ENCODE results near the gene SOBP.
"Not testable (repeated sequence)": the region's sequence is repeated elsewhere in the genome, so short reads cannot be mapped to it uniquely, and the experiment has no call there.

The SOBP gene

DNA sequence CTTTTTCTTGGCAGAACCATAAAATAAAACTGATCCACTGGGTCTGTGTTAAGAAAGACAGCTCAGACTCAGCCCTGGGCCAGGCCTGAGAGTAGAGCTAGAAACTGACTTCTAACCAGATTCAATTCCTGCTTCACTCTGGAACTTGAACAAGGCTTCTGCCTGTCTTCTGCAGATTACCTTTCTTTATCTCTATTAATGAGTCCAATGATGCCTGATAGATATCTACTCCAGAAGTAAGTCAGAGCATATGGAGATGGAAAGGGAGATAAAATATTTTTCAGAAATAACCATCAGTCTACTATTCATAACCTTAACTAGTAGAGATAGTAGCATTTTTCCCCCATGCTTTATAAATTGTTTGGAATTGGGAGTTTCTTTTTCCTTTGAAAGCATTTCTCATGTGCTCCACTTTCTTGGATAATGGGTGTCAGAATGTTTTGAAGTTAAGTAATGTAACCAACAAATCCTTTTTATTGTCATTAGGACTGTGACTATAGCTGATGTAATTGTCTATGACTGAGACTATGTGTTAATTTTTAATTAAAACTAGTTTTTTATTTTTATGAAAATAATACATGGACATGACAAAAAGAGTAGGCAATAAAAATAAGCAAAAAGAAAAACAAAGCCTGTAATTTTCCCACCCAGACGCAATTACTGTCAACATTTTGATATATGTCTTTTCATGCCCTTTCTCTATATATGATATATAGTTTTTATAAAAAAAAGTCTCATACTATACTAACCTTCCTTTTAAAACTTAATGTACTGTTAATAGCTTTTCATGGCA is 7.2 kb downstream of the SOBP start:
- no peak overlapping the region for H3K27ac ChIP-seq (ENCODE audit: low read depth, low read length)

DNA sequence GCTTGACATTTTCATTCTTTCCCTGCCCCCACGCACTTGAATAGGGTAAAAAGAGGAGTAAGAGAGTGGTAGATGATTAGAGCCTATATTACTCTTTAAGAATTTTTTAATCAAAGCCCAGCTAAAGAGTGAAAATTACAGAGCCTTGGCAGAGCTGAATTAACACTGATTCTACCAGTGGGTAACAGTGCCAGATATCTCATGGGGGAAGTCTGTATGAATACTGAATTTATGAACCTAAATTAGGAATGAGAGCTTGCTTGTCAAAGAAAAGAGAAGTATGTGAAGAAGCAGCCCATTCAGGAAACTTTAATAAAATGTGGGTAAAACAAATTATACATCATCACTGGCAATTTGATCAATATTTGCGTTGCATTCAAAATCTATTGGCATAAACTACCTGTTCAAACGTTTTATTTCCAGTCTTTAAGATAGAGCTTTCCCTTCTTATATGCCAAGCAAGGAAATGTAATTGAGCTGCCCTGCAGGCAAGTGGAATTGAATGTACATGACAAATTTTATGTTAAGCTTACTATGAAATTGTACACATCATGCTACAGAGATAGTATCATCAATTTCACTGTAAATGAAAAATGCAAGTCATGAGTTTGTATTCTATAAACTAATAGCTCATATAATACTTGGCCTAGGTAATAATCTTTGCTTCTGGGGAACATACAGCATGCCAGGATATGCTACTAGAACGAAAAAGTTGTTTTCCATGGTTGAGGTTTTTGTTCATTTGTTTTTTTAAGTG is 14.5 kb downstream of the SOBP start:
- Histone ChIP-seq H3K27ac (ENCODE audit: low read depth, low read length) (no peak overlapping the region), H3K4me1 (ENCODE audit: control insufficient read depth in 1 of 2, insufficient read depth in 2 of 2, low read length in 2 of 2) (no peaks in the 10 kb centered on the region), H3K27me3 (ENCODE audit: control insufficient read depth in 1 of 2, insufficient read depth in 2 of 2, low read length in 2 of 2) (no peaks in the 10 kb centered on the region), H3K9me3 (ENCODE audit: control insufficient read depth in 1 of 2, low read length in 2 of 2) (no peaks in the 10 kb centered on the region), H3K4me3 (ENCODE audit: low read depth in 1 of 2, low read length in 2 of 2) (no peak overlapping the region), H3K36me3 (ENCODE audit: control insufficient read depth in 1 of 2, insufficient read depth in 2 of 2, low read length in 2 of 2) (no peaks in the 10 kb centered on the region), H3K9ac (ENCODE audit: low read depth in 1 of 2, low read length in 2 of 2) (no peak overlapping the region)

More for the DNA sequence above, 7.2 kb downstream of the SOBP start:
- Histone ChIP-seq H3K9ac (ENCODE audit: low read depth in 1 of 2, low read length in 2 of 2) (no peak overlapping the region), H3K4me1 (ENCODE audit: control insufficient read depth in 1 of 2, insufficient read depth in 2 of 2, low read length in 2 of 2) (no peaks in the 10 kb centered on the region), H3K36me3 (ENCODE audit: control insufficient read depth in 1 of 2, insufficient read depth in 2 of 2, low read length in 2 of 2) (no peaks in the 10 kb centered on the region), H3K27me3 (ENCODE audit: control insufficient read depth in 1 of 2, insufficient read depth in 2 of 2, low read length in 2 of 2) (peaks cover 13 to 23% of the 10 kb centered on the region in 2 donors), H3K4me3 (ENCODE audit: low read depth in 1 of 2, low read length in 2 of 2) (no peak overlapping the region), H3K9me3 (ENCODE audit: control insufficient read depth in 1 of 2, low read length in 2 of 2) (no peaks in the 10 kb centered on the region)

DNA sequence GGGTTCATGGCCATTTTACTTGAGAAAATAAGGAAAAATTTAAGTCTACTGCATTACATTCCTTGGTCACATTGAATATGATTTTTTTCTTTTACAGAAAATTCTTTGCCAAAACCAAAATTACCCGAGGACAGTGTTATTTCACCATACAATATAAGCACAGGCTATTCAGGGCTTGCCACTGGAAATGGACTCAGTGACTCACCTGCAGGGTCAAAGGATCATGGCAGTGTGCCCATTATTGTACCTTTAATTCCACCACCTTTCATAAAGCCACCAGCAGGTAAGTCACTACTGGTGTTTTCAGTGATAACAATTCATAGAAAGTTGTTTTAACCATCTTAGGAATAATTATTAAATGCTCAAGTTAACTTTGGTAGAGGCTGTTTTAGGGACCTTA is 16.2 kb downstream of the SOBP start:
- Histone ChIP-seq H3K4me1 (ENCODE audit: control insufficient read depth in 1 of 2, insufficient read depth in 2 of 2, low read length in 2 of 2) (peaks cover 2 to 6% of the 10 kb centered on the region in 2 donors), H3K36me3 (ENCODE audit: control insufficient read depth in 1 of 2, insufficient read depth in 2 of 2, low read length in 2 of 2) (no peaks in the 10 kb centered on the region), H3K9ac (ENCODE audit: low read depth in 1 of 2, low read length in 2 of 2) (no peak overlapping the region), H3K27ac (ENCODE audit: low read depth, low read length) (no peak overlapping the region), H3K27me3 (ENCODE audit: control insufficient read depth in 1 of 2, insufficient read depth in 2 of 2, low read length in 2 of 2) (no peaks in the 10 kb centered on the region), H3K9me3 (ENCODE audit: control insufficient read depth in 1 of 2, low read length in 2 of 2) (no peaks in the 10 kb centered on the region), H3K4me3 (ENCODE audit: low read depth in 1 of 2, low read length in 2 of 2) (no peak overlapping the region)

DNA sequence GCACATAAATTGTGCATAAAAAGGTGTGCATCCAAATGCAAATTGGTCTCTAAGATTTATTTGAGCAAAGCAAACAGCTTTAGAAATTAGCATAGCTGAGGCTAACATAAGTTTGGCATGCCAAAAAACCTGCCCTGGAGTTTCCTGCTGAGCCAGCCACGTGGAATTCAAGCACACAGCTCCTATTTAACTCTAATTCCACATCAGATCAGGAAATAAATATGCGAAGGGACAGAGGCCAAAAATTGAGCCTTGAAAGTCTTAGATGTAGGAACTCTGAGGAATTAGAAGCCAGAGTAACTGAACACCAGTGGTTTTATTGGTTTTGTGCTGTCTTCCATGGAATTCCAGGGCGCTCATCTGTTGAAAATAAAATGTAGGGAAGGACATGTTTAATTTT is 19.6 kb downstream of the SOBP start:
- peaks cover 2 to 6% of the 10 kb centered on the region in 2 donors for H3K4me1 ChIP-seq (ENCODE audit: control insufficient read depth in 1 of 2, insufficient read depth in 2 of 2, low read length in 2 of 2)
- H3K36me3 ChIP-seq (ENCODE audit: control insufficient read depth in 1 of 2, insufficient read depth in 2 of 2, low read length in 2 of 2), result no peaks in the 10 kb centered on the region
- H3K9me3 ChIP-seq (ENCODE audit: control insufficient read depth in 1 of 2, low read length in 2 of 2), result no peaks in the 10 kb centered on the region
- H3K9ac ChIP-seq (ENCODE audit: low read depth in 1 of 2, low read length in 2 of 2), result no peak overlapping the region
- no peak overlapping the region for H3K27ac ChIP-seq (ENCODE audit: low read depth, low read length)
- H3K4me3 ChIP-seq (ENCODE audit: low read depth in 1 of 2, low read length in 2 of 2), result no peak overlapping the region
- no peaks in the 10 kb centered on the region for H3K27me3 ChIP-seq (ENCODE audit: control insufficient read depth in 1 of 2, insufficient read depth in 2 of 2, low read length in 2 of 2)

DNA sequence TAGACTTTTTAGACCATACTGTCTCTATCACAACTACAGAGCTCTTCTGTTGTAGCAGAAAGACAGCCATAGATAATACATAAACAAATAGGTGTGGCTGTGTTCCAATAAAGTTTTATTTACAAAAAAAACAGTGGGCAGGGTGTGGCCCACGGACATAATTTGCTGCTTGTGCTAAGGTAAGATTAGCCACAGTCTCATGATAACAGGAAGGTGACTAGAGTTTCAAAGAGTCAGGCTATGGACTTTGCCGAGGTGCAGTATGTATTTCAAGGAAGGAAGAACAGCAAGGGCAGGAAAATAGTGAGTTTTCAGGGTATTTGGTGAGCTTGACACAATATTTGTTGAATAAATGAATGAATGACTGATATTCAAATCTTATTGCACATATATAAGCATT is 20.2 kb downstream of the SOBP start:
- Histone ChIP-seq H3K27me3 (ENCODE audit: control insufficient read depth in 1 of 2, insufficient read depth in 2 of 2, low read length in 2 of 2) (no peaks in the 10 kb centered on the region), H3K27ac (ENCODE audit: low read depth, low read length) (no peak overlapping the region), H3K9ac (ENCODE audit: low read depth in 1 of 2, low read length in 2 of 2) (no peak overlapping the region), H3K9me3 (ENCODE audit: control insufficient read depth in 1 of 2, low read length in 2 of 2) (no peaks in the 10 kb centered on the region), H3K36me3 (ENCODE audit: control insufficient read depth in 1 of 2, insufficient read depth in 2 of 2, low read length in 2 of 2) (no peaks in the 10 kb centered on the region), H3K4me1 (ENCODE audit: control insufficient read depth in 1 of 2, insufficient read depth in 2 of 2, low read length in 2 of 2) (peaks cover 2 to 6% of the 10 kb centered on the region in 2 donors), H3K4me3 (ENCODE audit: low read depth in 1 of 2, low read length in 2 of 2) (no peak overlapping the region)

DNA sequence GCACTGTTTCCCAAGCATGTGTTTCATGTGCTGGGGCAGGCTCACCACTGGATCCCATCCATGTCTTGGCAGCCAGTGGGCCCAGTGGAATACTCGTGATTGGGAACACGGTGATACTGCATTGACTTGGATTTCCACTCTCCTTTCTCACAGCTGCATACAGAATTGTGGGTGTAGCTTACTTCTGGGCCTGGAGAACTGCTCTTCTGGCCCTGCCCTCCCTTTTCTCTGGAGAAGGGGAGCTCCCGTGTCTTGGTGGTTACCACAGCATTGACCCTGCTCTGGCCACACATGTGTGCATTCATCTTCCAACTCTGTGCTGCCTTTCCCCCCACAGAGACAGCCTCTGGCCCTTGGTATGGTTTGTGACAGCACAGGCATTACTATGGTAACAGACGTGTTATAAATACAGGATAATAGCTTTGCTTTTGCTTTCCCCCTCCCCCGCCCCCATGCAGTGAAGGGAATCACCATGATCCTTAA is 21.6 kb downstream of the SOBP start:
- Histone ChIP-seq H3K9me3 (ENCODE audit: control insufficient read depth in 1 of 2, low read length in 2 of 2) (peaks cover 0 to 7% of the 10 kb centered on the region in 2 donors), H3K4me3 (ENCODE audit: low read depth in 1 of 2, low read length in 2 of 2) (no peak overlapping the region), H3K36me3 (ENCODE audit: control insufficient read depth in 1 of 2, insufficient read depth in 2 of 2, low read length in 2 of 2) (no peaks in the 10 kb centered on the region), H3K27ac (ENCODE audit: low read depth, low read length) (no peak overlapping the region), H3K9ac (ENCODE audit: low read depth in 1 of 2, low read length in 2 of 2) (no peak overlapping the region), H3K27me3 (ENCODE audit: control insufficient read depth in 1 of 2, insufficient read depth in 2 of 2, low read length in 2 of 2) (no peaks in the 10 kb centered on the region), H3K4me1 (ENCODE audit: control insufficient read depth in 1 of 2, insufficient read depth in 2 of 2, low read length in 2 of 2) (peaks cover 2 to 6% of the 10 kb centered on the region in 2 donors)

DNA sequence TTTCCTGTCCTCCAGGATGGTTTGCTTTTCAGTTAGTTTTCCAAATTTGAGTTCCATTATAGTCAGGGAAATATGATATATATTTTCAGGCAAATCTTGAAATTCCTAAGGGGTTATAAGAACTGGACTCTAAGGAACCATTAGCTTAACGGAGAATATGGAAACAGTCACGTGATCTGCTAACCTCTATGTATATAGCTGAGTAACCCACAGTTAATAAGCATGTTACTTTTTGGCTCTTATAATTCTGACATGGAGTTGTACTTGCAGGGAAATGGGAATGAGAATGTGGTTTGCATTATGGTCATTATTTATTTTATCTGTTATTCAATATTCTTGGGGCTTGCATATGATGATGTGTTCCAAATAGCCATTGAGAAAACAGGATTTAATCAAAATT is 23.3 kb downstream of the SOBP start:
- Histone ChIP-seq H3K27ac (ENCODE audit: low read depth, low read length) (no peak overlapping the region), H3K27me3 (ENCODE audit: control insufficient read depth in 1 of 2, insufficient read depth in 2 of 2, low read length in 2 of 2) (no peaks in the 10 kb centered on the region), H3K4me3 (ENCODE audit: low read depth in 1 of 2, low read length in 2 of 2) (no peak overlapping the region), H3K36me3 (ENCODE audit: control insufficient read depth in 1 of 2, insufficient read depth in 2 of 2, low read length in 2 of 2) (no peaks in the 10 kb centered on the region), H3K4me1 (ENCODE audit: control insufficient read depth in 1 of 2, insufficient read depth in 2 of 2, low read length in 2 of 2) (peaks cover 2 to 6% of the 10 kb centered on the region in 2 donors), H3K9me3 (ENCODE audit: control insufficient read depth in 1 of 2, low read length in 2 of 2) (peaks cover 0 to 13% of the 10 kb centered on the region in 2 donors), H3K9ac (ENCODE audit: low read depth in 1 of 2, low read length in 2 of 2) (no peak overlapping the region)

DNA sequence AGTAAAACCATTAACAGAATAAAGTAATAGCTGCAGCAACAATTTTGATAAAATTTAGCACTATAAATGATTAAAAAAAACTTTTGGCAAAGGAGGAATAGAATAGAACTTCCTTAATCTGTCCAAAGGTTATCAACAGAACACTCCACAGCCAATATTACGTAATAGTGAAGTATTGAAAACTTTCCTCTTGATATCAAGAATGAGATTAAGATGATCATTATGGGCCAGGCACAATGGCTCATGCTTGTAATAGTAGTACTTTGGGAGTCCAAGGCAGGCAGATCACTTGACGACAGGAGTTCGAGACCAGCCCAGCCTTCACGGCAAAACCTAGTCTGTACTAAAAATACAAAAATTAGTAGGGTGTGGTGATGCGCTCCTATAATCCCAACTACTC is 26.0 kb downstream of the SOBP start:
- Histone ChIP-seq H3K9me3 (ENCODE audit: control insufficient read depth in 1 of 2, low read length in 2 of 2) (peaks cover 0 to 13% of the 10 kb centered on the region in 2 donors), H3K27me3 (ENCODE audit: control insufficient read depth in 1 of 2, insufficient read depth in 2 of 2, low read length in 2 of 2) (peaks cover 0 to 2% of the 10 kb centered on the region in 2 donors), H3K9ac (ENCODE audit: low read depth in 1 of 2, low read length in 2 of 2) (no peak overlapping the region), H3K4me1 (ENCODE audit: control insufficient read depth in 1 of 2, insufficient read depth in 2 of 2, low read length in 2 of 2) (no peaks in the 10 kb centered on the region), H3K36me3 (ENCODE audit: control insufficient read depth in 1 of 2, insufficient read depth in 2 of 2, low read length in 2 of 2) (no peaks in the 10 kb centered on the region), H3K4me3 (ENCODE audit: low read depth in 1 of 2, low read length in 2 of 2) (no peak overlapping the region), H3K27ac (ENCODE audit: low read depth, low read length) (no peak overlapping the region)

DNA sequence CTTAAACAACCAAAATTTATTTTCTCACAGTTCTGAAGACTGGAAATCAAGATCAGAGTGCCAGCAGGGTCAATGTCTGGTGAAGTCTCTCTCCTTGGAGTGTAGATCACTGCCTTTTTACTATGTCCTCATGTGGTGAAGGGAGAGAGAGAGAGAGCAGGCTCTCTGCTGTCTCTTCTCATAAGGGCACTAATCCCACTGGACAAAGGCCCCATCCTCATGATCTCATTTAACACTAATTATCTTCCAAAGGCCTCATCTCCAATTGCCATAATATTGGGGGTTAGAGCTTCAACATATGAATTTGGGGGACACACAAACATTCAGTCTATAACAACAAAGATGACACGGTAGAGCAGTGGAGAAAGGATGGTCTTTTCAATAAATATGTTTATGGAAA is 27.4 kb downstream of the SOBP start:
- no peaks in the 10 kb centered on the region for H3K4me1 ChIP-seq (ENCODE audit: control insufficient read depth in 1 of 2, insufficient read depth in 2 of 2, low read length in 2 of 2)
- no peak overlapping the region for H3K9ac ChIP-seq (ENCODE audit: low read depth in 1 of 2, low read length in 2 of 2)
- no peak overlapping the region for H3K4me3 ChIP-seq (ENCODE audit: low read depth in 1 of 2, low read length in 2 of 2)
- H3K27ac ChIP-seq (ENCODE audit: low read depth, low read length), result no peak overlapping the region
- H3K9me3 ChIP-seq (ENCODE audit: control insufficient read depth in 1 of 2, low read length in 2 of 2), result peaks cover 0 to 13% of the 10 kb centered on the region in 2 donors
- peaks cover 0 to 2% of the 10 kb centered on the region in 2 donors for H3K27me3 ChIP-seq (ENCODE audit: control insufficient read depth in 1 of 2, insufficient read depth in 2 of 2, low read length in 2 of 2)
- H3K36me3 ChIP-seq (ENCODE audit: control insufficient read depth in 1 of 2, insufficient read depth in 2 of 2, low read length in 2 of 2), result no peaks in the 10 kb centered on the region

DNA sequence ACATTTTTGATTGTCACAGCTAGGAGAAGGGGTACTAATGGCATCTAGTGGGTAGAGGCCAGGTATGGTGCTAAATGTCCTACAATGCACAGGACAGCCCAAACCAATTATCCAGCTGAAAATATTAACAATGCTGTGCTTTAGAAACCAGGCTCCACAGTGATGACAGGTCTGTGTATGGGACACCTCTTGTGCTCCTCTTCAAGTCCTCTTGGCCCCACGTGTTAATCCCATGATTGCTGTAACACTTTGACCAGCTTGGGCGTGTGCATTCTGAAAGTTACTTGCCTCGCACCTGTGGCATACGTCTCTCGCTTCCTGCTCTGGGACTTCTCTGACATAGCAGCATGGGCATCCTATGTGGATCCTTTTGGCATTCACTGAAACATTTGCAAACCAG is 29.3 kb downstream of the SOBP start:
- not testable (repeated sequence) for H3K27me3 ChIP-seq (ENCODE audit: control insufficient read depth in 1 of 2, insufficient read depth in 2 of 2, low read length in 2 of 2); H3K4me3 ChIP-seq (ENCODE audit: low read depth in 1 of 2, low read length in 2 of 2); H3K27ac ChIP-seq (ENCODE audit: low read depth, low read length); H3K9ac ChIP-seq (ENCODE audit: low read depth in 1 of 2, low read length in 2 of 2); H3K36me3 ChIP-seq (ENCODE audit: control insufficient read depth in 1 of 2, insufficient read depth in 2 of 2, low read length in 2 of 2); H3K4me1 ChIP-seq (ENCODE audit: control insufficient read depth in 1 of 2, insufficient read depth in 2 of 2, low read length in 2 of 2)
- H3K9me3 ChIP-seq (ENCODE audit: control insufficient read depth in 1 of 2, low read length in 2 of 2), result peaks cover 0 to 13% of the 10 kb centered on the region in 2 donors

Measured in duodenal mucosa (tissue), 2 donors.